DOHH2 (cell line): ENCODE measurements around the gene RAB28.

ENCODE experiments used
- CTCF ChIP-seq: fragments of 200-600 bp; sonication (generic); IDR thresholded peaks from one replicate; pipeline ENCODE4 v1.5.1; 2014; ENCODE audit warnings: antibody characterized with exemption, mild to moderate bottlenecking, low read depth, low read length; ENCODE audit not compliant: poor library complexity, severe bottlenecking
- EZH2phosphoT487 ChIP-seq: fragments of 200-600 bp; sonication (generic); IDR thresholded peaks from 2 replicates; pipeline ENCODE4 v1.6.1; 2017; ENCODE audit warnings: borderline replicate concordance, mild to moderate bottlenecking, antibody characterized with exemption, low read length, moderate library complexity, mixed read lengths

- TF ChIP-seq CTCF (no peak), EZH2phosphoT487 (no peak)
Observed at GRCh38 chr4:13413729-13414437, 70.3 kb downstream of the RAB28 start.
